Stimulated activated CD8-positive, alpha-beta memory T cell treated with anti-CD3 and anti-CD28 coated beads, Interleukin-12 subunit alpha, Interleukin-12 subunit beta, amount 100 ng/mL, for 4 hours (primary cell): ENCODE results near the gene MUC5AC.

Experiments used
- DNase-seq: peaks from one replicate; pipeline ENCODE4 v3.0.0-alpha.2; 2020; ENCODE audit warnings: low read depth

Gene MUC5AC

DNA sequence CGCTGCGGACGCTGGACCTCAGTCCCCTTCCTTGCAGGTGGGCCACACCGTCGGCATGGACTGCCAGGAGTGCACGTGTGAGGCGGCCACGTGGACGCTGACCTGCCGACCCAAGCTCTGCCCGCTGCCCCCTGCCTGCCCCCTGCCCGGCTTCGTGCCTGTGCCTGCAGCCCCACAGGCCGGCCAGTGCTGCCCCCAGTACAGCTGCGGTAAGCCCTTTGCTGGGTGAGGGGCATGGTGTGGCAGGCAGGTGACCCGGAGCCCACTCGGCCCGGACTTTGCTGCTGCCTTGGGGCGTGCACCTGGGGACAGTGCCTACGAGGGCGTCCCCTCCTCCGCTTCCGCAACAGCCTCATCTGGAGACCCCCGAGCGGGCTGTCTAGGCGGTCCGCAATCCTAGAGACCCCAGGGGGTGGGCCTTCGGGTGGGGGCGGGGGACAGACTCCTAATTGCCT lies 39.7 kb downstream of the MUC5AC start:
- DNase-seq = no peak

DNA sequence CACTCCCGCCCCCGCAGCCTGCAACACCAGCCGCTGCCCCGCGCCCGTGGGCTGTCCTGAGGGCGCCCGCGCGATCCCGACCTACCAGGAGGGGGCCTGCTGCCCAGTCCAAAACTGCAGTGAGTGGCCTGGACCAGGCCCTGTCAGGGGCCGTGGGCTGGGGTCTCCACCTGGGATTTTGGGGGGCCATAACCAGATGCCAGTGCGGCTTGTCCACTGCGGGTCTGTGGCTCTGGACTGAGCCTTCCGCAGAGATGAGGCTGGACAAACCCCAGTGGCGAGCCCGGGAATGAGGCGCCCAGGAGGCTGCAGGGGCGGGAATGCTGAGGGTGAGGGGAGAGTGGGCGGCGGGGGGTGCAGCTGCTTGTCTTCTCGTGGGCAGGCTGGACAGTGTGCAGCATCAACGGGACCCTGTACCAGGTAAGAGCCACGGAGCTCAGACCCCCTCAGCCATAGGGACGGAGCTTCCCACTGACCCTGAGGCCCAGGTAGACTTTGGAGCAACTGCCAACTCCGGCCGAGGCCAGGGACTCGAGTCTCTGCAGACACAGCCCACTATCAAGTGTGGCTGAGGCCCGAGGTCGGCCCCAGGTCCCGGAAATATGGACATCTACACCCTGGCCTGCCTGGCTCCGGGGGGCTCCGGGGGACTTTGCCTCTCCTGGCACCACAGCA lies 40.3 kb downstream of the MUC5AC start:
- DNase-seq = no peak

DNA sequence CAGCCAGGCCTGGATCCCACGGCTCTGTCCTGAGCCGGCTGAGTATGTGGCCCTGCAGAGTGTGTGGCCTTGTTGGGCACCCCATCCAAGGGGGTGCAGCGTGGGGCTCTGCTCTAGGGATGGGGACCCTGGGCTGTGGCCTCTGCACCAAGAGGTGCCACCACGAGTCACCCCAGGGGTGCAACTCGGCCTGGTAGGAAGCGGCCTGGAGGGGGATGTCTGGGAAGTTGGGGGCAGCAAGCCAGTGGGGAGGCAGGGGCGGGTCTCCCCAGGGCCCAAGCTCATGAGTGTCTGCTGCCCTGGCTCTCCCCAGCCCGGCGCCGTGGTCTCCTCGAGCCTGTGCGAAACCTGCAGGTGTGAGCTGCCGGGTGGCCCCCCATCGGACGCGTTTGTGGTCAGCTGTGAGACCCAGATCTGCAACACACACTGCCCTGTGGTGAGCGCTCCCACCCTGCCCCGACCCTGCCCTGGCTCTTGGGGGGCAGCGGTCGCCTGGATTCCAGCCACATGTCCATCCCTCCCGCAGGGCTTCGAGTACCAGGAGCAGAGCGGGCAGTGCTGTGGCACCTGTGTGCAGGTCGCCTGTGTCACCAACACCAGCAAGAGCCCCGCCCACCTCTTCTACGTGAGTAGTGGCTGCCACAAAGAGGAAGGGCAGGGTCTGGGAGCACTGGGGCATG lies 40.9 kb downstream of the MUC5AC start:
- no peak for DNase-seq

- DNase-seq = no peak
Measured at GRCh38 chr11:1199241-1199750, 41.5 kb downstream of the MUC5AC start.

- DNase-seq = no peak
Measured at GRCh38 chr11:1199751-1200610, 42.2 kb downstream of the MUC5AC start.

GRCh38 chr11:1200611-1201191 lies 42.9 kb downstream of the MUC5AC start:
- DNase-seq = no peak

GRCh38 chr11:1201395-1202153 lies 43.8 kb downstream of the MUC5AC start:
- DNase-seq = no peak

GRCh38 chr11:1202154-1202775 lies 44.5 kb downstream of the MUC5AC start:
- no peak for DNase-seq

DNA sequence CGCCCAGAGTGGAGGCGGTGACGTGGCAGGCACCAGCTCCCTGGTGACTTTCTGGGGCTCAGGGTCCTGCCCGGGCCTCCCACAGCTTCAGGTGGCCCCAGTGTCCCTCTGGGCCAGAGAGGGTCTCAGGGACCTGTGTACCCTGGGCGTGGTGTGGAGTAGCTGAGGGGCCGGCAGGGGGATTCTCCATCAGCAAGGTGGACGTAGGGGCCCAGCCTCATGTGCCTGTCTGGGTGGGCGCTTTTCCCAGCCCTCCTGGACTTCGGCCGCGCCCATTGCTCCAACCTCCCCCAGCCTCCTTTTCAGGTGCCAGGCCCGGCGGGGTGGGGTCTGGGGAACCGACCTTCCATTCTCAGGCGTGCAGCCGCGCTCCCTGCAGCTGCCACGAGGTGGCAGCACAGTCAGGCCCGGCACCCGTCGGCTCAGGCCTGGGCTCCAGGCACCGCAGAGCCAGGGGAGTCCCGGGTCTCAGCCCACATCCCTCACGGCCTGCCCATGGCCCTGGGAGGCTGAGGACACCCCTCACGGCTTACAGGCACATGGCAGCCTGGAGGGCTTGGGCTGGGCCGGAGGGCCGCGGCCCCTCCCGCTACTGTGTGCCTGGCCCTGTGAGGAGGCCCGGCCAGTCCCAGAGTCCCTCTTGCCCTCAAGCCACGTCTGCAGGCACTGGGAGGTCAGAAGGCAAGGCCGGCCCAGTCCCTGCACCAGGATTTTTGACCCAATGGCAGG lies 45.2 kb downstream of the MUC5AC start:
- DNase-seq = peak; percentile 41

DNA sequence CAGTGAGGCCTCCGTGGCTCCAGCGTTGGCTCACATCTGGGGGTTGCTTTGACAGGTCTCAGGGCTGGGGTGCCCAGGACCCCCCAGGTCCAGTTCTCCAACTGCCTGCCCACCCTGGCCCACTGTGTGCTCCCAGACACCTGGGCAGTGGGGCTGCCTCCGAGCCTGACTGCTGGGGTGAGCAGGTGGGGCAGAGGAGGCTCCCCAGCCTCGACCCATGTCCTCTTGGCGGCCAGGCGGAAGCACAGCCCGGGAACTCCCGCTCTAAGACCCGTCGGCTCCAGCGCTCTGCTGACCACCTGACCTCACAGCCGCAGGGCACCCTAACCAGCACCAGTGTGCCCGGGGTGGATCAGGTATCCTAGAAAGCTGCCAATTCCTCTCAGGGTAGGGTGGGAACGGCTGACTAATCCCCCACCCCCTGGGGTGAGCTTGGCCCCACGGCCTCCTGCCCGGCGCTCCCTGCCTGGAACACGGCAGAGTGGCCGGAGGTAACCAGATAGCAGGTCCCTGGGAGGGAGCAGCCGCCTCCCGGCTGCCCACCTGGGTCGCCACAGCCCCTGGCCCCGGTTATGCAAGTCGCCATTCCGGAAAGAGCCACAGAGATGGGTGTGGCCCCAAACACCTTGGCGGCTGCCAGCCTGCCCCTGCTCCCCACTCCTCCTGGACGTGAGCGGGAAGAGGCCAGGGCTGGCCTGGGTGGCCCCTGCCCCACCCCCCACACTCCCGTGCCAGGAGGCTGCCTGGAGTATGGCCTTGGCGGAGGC lies 45.9 kb downstream of the MUC5AC start:
- DNase-seq = no peak

DNA sequence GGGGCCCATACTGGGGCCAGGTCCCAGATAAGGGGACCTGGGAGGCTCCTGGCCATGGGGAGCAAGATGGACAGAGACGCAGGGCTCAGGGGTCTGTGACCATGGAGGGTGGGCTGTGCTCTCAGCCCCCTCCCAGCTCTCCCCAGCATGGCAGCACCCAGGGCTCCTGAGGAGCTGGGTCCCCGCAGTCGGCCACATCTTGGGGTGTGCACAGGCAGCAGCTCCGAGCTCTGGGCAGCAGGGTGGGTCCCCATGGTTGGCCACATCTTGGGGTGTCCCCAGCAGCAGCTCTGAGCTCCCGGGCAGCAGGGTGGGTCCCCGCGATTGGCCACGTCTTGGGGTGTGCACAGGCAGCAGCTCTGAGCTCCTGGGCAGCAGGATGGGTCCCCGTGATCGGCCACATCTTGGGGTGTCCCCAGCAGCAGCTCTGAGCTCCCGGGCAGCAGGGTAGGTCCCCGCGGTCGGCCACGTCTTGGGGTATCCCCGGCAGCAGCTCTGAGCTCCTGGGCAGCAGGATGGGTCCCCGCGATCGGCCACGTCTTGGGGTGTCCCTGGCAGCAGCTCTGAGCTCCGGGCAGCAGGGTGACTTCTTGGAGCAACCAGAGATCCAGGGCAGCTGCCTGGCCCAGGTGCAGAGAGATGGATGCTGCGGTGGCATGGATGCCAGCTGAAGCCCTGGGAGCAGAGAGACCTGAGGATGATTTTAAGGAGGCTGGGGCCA lies 46.8 kb downstream of the MUC5AC start:
- DNase-seq = no peak

- DNase-seq = no peak
Measured at GRCh38 chr11:1205121-1205986, 47.6 kb downstream of the MUC5AC start.

GRCh38 chr11:1205987-1206331 lies 48.2 kb downstream of the MUC5AC start:
- DNase-seq = no peak

GRCh38 chr11:1206391-1207271 lies 48.9 kb downstream of the MUC5AC start:
- DNase-seq = no peak

DNA sequence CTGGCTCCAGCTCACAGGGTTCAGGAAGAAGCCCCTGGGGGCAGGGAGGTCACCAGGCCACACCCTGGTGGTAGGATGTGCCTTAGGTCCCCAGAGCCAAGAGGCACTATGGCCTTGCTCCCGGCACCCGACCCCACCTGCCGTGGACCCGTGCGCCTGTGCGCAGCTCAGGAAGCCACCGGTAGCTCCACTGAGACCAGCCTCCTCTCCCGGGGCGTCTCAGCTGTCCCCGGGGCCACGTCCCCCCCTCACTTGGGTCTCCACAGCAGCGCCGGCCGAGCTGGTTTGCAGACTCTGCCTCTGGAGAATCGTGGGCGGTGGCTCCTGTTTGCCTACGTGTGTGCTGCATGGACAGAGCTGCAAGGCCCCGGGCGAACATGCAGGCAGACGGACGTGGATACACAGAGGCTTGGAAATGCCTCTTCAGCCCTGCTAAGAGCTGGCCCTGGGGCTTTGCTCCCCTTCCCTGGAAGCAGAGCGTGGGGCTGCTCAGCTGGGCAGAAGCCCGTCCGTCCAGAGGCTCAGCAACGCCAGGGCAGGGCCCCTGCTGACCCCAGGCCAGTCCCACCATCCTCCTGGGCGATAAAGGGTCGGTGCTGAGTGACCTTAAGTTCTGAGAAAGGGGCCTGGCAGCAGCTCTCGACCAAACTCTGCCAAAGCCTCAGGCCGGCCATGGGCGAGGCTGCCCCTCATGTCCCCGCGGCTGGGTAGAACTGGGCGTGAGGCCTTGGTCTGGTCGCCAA lies 49.8 kb downstream of the MUC5AC start:
- no peak for DNase-seq

DNA sequence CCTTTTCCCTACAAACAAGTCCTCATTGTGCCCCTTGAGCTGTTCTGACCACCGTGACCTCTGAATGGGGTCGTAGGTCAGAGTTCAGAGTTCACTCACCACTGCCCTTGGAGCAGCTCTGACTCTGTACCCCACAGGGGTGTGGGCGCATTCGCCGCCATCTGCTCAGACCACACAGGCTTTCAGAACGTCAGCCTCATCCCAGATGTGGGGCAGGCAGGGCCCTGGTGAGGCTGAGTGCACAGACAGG lies 50.3 kb downstream of the MUC5AC start:
- DNase-seq = no peak
